SJCRH30 (cell line): ENCODE data around the gene SLC25A43. TPM values are rescaled to one million over a fixed set of nuclear protein-coding genes. Genes with fewer than 3 reads are reported as not detected.
"Not testable (repeated sequence)": the region's sequence is repeated elsewhere in the genome, so short reads cannot be mapped to it uniquely, and the experiment has no call there.

ENCODE experiments used
- DNase-seq, 2 experiments: peaks; one replicate each; pipeline ENCODE4 v3.0.0-alpha.2; 2015 to 2020
- H3K27ac ChIP-seq: fragments of 250-450 bp; sonication (Bioruptor Pico); 2 replicates; pipeline ENCODE4 v1.5.1; 2020; ENCODE audit warnings: mild to moderate bottlenecking, moderate library complexity
- H3K27me3 ChIP-seq: fragments of 250-450 bp; sonication (Bioruptor Pico); 2 replicates; pipeline ENCODE4 v1.5.1; 2020; ENCODE audit warnings: mild to moderate bottlenecking, moderate library complexity
- H3K36me3 ChIP-seq: fragments of 250-450 bp; sonication (Bioruptor Pico); 2 replicates; pipeline ENCODE4 v1.5.1; 2020; ENCODE audit warnings: mild to moderate bottlenecking, moderate library complexity
- H3K4me1 ChIP-seq: fragments of 250-450 bp; sonication (Bioruptor Pico); 2 replicates; pipeline ENCODE4 v1.5.1; 2020; ENCODE audit warnings: mild to moderate bottlenecking, moderate library complexity
- H3K4me3 ChIP-seq: fragments of 250-450 bp; sonication (Bioruptor Pico); 2 replicates; pipeline ENCODE4 v1.5.1; 2020; ENCODE audit warnings: mild to moderate bottlenecking, moderate library complexity
- H3K9me3 ChIP-seq: fragments of 250-450 bp; sonication (Bioruptor Pico); replicated peaks from 2 replicates; pipeline ENCODE4 v1.5.1; 2020; ENCODE audit warnings: mild to moderate bottlenecking, moderate library complexity
- total RNA-seq: library from RNA; depleted of rRNA; stranded (reverse); fragments of >200 nt; shearing (Covaris generic); gene quantifications from 2 replicates; pipeline ENCODE4 v1.2.3, GENCODE V29; 2014; rRNA removed

The SLC25A43 gene
- not detected in 2 replicates for total RNA-seq

GRCh38 chrX:119398974-119399771, at the start of gene SLC25A43:
SLC25A43 (plus strand) TSS chrX:119399336; CDS start chrX:119399404, 68 bp downstream.
- no peak for DNase-seq
- Histone ChIP-seq H3K9me3 (no peaks in the 10 kb centered on the region), H3K27ac (no peak within 1 kb of the TSS), H3K27me3 (peaks cover 6% of the 10 kb centered on the region; the same call in 1 of the 2 replicates), H3K36me3 (no peaks in the 10 kb centered on the region), H3K4me1 (no peaks in the 10 kb centered on the region), H3K4me3 (no peak within 1 kb of the TSS)

- no peak overlapping the region for H3K4me3 ChIP-seq
- 0 out of 2 replicates have a peak, but pooled peaks cover 3% of the 10 kb centered on the region for H3K9me3 ChIP-seq
- peaks cover 18% of the 10 kb centered on the region; the same call in 1 of the 2 replicates for H3K27me3 ChIP-seq
- H3K36me3 ChIP-seq, result no peaks in the 10 kb centered on the region
- H3K27ac ChIP-seq, result no peak overlapping the region
- DNase-seq, result no peak
- no peaks in the 10 kb centered on the region for H3K4me1 ChIP-seq
Observed at GRCh38 chrX:119359618-119360382, 39.3 kb upstream of the SLC25A43 start.

GRCh38 chrX:119361451-119361850, 37.7 kb upstream of the SLC25A43 start:
- not testable (repeated sequence) for H3K27ac ChIP-seq, H3K4me1 ChIP-seq, H3K9me3 ChIP-seq, H3K4me3 ChIP-seq, DNase-seq, H3K36me3 ChIP-seq
- H3K27me3 ChIP-seq, result peaks cover 21% of the 10 kb centered on the region; the same call in 1 of the 2 replicates

- DNase-seq, H3K4me1 ChIP-seq, H3K27ac ChIP-seq, H3K36me3 ChIP-seq, H3K9me3 ChIP-seq, H3K4me3 ChIP-seq: not testable (repeated sequence)
- peaks cover 21% of the 10 kb centered on the region; the same call in 1 of the 2 replicates for H3K27me3 ChIP-seq
Observed at GRCh38 chrX:119362074-119362473, 37.1 kb upstream of the SLC25A43 start.

- H3K36me3 ChIP-seq, result no peaks in the 10 kb centered on the region
- H3K9me3 ChIP-seq, result 0 out of 2 replicates have a peak, but pooled peaks cover 3% of the 10 kb centered on the region
- H3K27me3 ChIP-seq, result peaks cover 21% of the 10 kb centered on the region; the same call in 1 of the 2 replicates
- H3K4me1 ChIP-seq, result no peaks in the 10 kb centered on the region
- DNase-seq, result no peak
- H3K27ac ChIP-seq, result no peak overlapping the region
- no peak overlapping the region for H3K4me3 ChIP-seq
Observed at GRCh38 chrX:119363391-119363790, 35.7 kb upstream of the SLC25A43 start.

- not testable (repeated sequence) for H3K36me3 ChIP-seq, H3K27me3 ChIP-seq, H3K9me3 ChIP-seq, DNase-seq, H3K27ac ChIP-seq, H3K4me1 ChIP-seq, H3K4me3 ChIP-seq
Observed at GRCh38 chrX:119371861-119372260, 27.3 kb upstream of the SLC25A43 start.

- H3K27ac ChIP-seq, result no peak overlapping the region
- no peak for DNase-seq
- H3K4me1 ChIP-seq, result no peaks in the 10 kb centered on the region
- no peak overlapping the region for H3K4me3 ChIP-seq
- H3K36me3 ChIP-seq, result no peaks in the 10 kb centered on the region
- H3K27me3 ChIP-seq, result peaks cover 1% of the 10 kb centered on the region; the same call in 1 of the 2 replicates
- H3K9me3 ChIP-seq, result no peaks in the 10 kb centered on the region
Observed at GRCh38 chrX:119374736-119375135, 24.4 kb upstream of the SLC25A43 start.

- no peaks in the 10 kb centered on the region for H3K9me3 ChIP-seq
- no peak for DNase-seq
- H3K27ac ChIP-seq, result no peak overlapping the region
- no peak overlapping the region for H3K4me3 ChIP-seq
- H3K27me3 ChIP-seq, result no peaks in the 10 kb centered on the region; the same call in 1 of the 2 replicates
- no peaks in the 10 kb centered on the region for H3K4me1 ChIP-seq
- H3K36me3 ChIP-seq, result 0 out of 2 replicates have a peak, but pooled peaks cover under 1% of the 10 kb centered on the region
Observed at GRCh38 chrX:119375561-119375960, 23.6 kb upstream of the SLC25A43 start.

- no peak for DNase-seq
- no peaks in the 10 kb centered on the region for H3K9me3 ChIP-seq
Observed at GRCh38 chrX:119376312-119376711, 22.8 kb upstream of the SLC25A43 start.

GRCh38 chrX:119381349-119381944, 17.7 kb upstream of the SLC25A43 start:
- no peak overlapping the region for H3K4me3 ChIP-seq
- 0 out of 2 replicates have a peak, but pooled peaks cover 3% of the 10 kb centered on the region for H3K27me3 ChIP-seq
- H3K9me3 ChIP-seq, result no peaks in the 10 kb centered on the region
- no peak for DNase-seq
- 0 out of 2 replicates have a peak, but pooled peaks cover 2% of the 10 kb centered on the region for H3K36me3 ChIP-seq
- H3K27ac ChIP-seq, result no peak overlapping the region
- H3K4me1 ChIP-seq, result no peaks in the 10 kb centered on the region

More at GRCh38 chrX:119376312-119376711, 22.8 kb upstream of the SLC25A43 start:
- Histone ChIP-seq H3K27ac (no peak overlapping the region), H3K36me3 (0 out of 2 replicates have a peak, but pooled peaks cover 2% of the 10 kb centered on the region), H3K4me3 (no peak overlapping the region), H3K4me1 (no peaks in the 10 kb centered on the region), H3K27me3 (no peaks in the 10 kb centered on the region)

GRCh38 chrX:119382606-119383005, 16.5 kb upstream of the SLC25A43 start:
- Histone ChIP-seq H3K4me3 (no peak overlapping the region), H3K27me3 (0 out of 2 replicates have a peak, but pooled peaks cover 3% of the 10 kb centered on the region), H3K4me1 (no peaks in the 10 kb centered on the region), H3K27ac (no peak overlapping the region), H3K36me3 (0 out of 2 replicates have a peak, but pooled peaks cover 2% of the 10 kb centered on the region), H3K9me3 (no peaks in the 10 kb centered on the region)
- DNase-seq, result no peak

- not testable (repeated sequence) for H3K27me3 ChIP-seq, H3K4me3 ChIP-seq, DNase-seq, H3K36me3 ChIP-seq, H3K4me1 ChIP-seq, H3K9me3 ChIP-seq, H3K27ac ChIP-seq
Observed at GRCh38 chrX:119386685-119387084, 12.5 kb upstream of the SLC25A43 start.

- H3K4me1 ChIP-seq, H3K27me3 ChIP-seq, H3K27ac ChIP-seq, H3K4me3 ChIP-seq, DNase-seq, H3K36me3 ChIP-seq, H3K9me3 ChIP-seq: not testable (repeated sequence)
Observed at GRCh38 chrX:119387426-119387825, 11.7 kb upstream of the SLC25A43 start.

- H3K9me3 ChIP-seq, result no peaks in the 10 kb centered on the region
- DNase-seq, result no peak
- H3K27ac ChIP-seq, result no peak overlapping the region
- H3K4me1 ChIP-seq, result no peaks in the 10 kb centered on the region
- no peaks in the 10 kb centered on the region for H3K36me3 ChIP-seq
- no peak overlapping the region for H3K4me3 ChIP-seq
- H3K27me3 ChIP-seq, result 0 out of 2 replicates have a peak, but pooled peaks cover 6% of the 10 kb centered on the region
Observed at GRCh38 chrX:119389214-119389613, 9.9 kb upstream of the SLC25A43 start.
